Measurements from ENCODE around the gene MRPL20. TPM values are rescaled to one million over a fixed set of nuclear protein-coding genes. Genes with fewer than 3 reads are reported as not detected.

The MRPL20 gene
- total and polyA plus RNA-seq, 9 of the 15 experiments (the other 6 are each of a cell fraction or from before 2014, with no cell fraction given), result 180 to 671 (median 229) TPM

DNA sequence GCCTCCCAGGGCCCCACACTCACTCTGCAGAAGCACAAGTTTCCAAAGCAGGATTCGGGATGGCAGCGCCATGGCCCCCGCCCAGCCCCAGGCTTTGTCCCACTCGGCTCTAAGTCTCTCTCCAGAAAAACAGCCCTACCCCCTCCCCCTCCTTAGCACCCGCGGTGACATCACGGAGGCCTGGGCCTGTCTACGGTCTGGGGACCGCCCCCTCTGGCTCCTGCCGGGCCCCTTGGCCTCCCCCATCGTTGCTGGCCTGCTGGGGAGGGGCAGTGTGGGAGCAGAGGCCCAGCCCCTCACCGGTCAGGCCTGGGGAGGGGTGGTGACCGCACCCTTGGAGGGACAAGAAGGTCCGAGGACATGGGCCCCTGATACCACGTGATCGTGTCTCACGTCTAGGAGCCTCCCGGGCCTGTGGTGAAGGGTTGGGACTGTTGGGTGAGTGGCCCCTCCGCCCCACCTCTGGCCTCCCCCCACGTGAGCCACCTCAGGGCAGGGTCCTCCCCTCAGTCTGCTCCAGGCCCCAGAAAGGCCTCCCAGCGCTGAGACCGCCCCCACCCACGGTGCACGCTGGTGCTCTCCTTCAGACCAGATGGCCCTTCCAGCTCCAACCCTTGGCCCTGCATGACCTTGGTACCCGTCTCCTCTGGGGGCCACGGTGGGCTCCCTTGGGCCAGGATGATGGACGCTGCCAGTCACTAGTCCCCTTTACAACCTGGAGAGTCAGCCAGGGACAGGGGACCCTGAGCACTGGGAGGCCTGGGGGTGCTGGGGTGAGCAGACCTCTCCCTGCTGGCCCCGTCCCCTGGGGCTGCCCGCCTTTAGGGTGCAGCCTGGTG is 48.4 kb downstream of the MRPL20 start, which contains the start of gene MXRA8 (continued):
- TF ChIP-seq LEF1 (IDR thresholded peaks at IDR 0.05) (peak; percentile 79), ZNF24 (IDR thresholded peaks at IDR 0.05) (no peak), STAG1 (CRISPR knock-in tag; IDR thresholded peaks at IDR 0.05; ENCODE audit: borderline replicate concordance) (no peak; the same call in 1 of the 2 replicates), HMGN3 (IDR thresholded peaks at IDR 0.05; ENCODE audit: borderline replicate concordance, extremely low read depth, insufficient read length, low read depth, low read length) (peak; percentile 56), XRCC5 (IDR thresholded peaks at IDR 0.05; ENCODE audit: low read depth, low read length) (no peak), CBFA2T2 (conservative IDR thresholded peaks at IDR 0.05) (peak; percentile 74), ZBTB1 (CRISPR knock-in tag; IDR thresholded peaks at IDR 0.05; ENCODE audit: borderline replicate concordance, low read depth) (no peak), ZBTB7A (IDR thresholded peaks at IDR 0.05; ENCODE audit: borderline replicate concordance, control insufficient read depth, low read depth, low read length) (peak; percentile 91), KLF6 (CRISPR knock-in tag; IDR thresholded peaks at IDR 0.05; ENCODE audit: borderline replicate concordance) (peak; percentile 70; the same call in 1 of the 2 replicates), HNRNPLL (IDR thresholded peaks at IDR 0.05; ENCODE audit: low read depth, low read length, poor library complexity, severe bottlenecking) (peak; percentile 31), ZNF764 (CRISPR knock-in tag; IDR thresholded peaks at IDR 0.05; ENCODE audit: low read depth) (no peak), ARNT (IDR thresholded peaks at IDR 0.05) (peak in 1 of 2 experiments; percentile 16; a peak in 1 of 4 replicates), ELF1 (tag; IDR thresholded peaks at IDR 0.05) (no peak)
- TF ChIP-seq, protein P1, sequence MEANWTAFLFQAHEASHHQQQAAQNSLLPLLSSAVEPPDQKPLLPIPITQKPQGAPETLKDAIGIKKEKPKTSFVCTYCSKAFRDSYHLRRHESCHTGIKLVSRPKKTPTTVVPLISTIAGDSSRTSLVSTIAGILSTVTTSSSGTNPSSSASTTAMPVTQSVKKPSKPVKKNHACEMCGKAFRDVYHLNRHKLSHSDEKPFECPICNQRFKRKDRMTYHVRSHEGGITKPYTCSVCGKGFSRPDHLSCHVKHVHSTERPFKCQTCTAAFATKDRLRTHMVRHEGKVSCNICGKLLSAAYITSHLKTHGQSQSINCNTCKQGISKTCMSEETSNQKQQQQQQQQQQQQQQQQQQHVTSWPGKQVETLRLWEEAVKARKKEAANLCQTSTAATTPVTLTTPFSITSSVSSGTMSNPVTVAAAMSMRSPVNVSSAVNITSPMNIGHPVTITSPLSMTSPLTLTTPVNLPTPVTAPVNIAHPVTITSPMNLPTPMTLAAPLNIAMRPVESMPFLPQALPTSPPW (CRISPR knock-in tag; IDR thresholded peaks at IDR 0.05), result peak; percentile 90
- TF ChIP-seq, protein P2, sequence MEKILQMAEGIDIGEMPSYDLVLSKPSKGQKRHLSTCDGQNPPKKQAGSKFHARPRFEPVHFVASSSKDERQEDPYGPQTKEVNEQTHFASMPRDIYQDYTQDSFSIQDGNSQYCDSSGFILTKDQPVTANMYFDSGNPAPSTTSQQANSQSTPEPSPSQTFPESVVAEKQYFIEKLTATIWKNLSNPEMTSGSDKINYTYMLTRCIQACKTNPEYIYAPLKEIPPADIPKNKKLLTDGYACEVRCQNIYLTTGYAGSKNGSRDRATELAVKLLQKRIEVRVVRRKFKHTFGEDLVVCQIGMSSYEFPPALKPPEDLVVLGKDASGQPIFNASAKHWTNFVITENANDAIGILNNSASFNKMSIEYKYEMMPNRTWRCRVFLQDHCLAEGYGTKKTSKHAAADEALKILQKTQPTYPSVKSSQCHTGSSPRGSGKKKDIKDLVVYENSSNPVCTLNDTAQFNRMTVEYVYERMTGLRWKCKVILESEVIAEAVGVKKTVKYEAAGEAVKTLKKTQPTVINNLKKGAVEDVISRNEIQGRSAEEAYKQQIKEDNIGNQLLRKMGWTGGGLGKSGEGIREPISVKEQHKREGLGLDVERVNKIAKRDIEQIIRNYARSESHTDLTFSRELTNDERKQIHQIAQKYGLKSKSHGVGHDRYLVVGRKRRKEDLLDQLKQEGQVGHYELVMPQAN (IDR thresholded peaks at IDR 0.05; ENCODE audit: borderline replicate concordance), result 0 out of 2 replicates have a peak, but pooled peaks have one; percentile 12
- TF ChIP-seq, protein P3, sequence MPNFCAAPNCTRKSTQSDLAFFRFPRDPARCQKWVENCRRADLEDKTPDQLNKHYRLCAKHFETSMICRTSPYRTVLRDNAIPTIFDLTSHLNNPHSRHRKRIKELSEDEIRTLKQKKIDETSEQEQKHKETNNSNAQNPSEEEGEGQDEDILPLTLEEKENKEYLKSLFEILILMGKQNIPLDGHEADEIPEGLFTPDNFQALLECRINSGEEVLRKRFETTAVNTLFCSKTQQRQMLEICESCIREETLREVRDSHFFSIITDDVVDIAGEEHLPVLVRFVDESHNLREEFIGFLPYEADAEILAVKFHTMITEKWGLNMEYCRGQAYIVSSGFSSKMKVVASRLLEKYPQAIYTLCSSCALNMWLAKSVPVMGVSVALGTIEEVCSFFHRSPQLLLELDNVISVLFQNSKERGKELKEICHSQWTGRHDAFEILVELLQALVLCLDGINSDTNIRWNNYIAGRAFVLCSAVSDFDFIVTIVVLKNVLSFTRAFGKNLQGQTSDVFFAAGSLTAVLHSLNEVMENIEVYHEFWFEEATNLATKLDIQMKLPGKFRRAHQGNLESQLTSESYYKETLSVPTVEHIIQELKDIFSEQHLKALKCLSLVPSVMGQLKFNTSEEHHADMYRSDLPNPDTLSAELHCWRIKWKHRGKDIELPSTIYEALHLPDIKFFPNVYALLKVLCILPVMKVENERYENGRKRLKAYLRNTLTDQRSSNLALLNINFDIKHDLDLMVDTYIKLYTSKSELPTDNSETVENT (CRISPR knock-in tag; IDR thresholded peaks at IDR 0.05), result 0 out of 2 replicates have a peak, but pooled peaks have one; percentile 38
- TF ChIP-seq, protein P4, sequence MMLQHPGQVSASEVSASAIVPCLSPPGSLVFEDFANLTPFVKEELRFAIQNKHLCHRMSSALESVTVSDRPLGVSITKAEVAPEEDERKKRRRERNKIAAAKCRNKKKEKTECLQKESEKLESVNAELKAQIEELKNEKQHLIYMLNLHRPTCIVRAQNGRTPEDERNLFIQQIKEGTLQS (IDR thresholded peaks at IDR 0.05), result peak; percentile 82
- TF ChIP-seq, protein P4 (CRISPR knock-in tag; conservative IDR thresholded peaks at IDR 0.05), result 0 out of 2 replicates have a peak, but pooled peaks have one; percentile 26
